Erythroblast (primary cell): ENCODE measurements around the gene ERH.

ENCODE experiments used
- GATA1 ChIP-seq: IDR thresholded peaks from 2 replicates; pipeline ENCODE4 v1.6.1; 2011; ENCODE audit warnings: low read depth, mild to moderate bottlenecking, control low read depth, low read length, moderate library complexity
- POLR2A ChIP-seq: IDR thresholded peaks from 2 replicates; pipeline ENCODE4 v1.6.1; 2011; ENCODE audit warnings: mild to moderate bottlenecking, low read length

GRCh38 chr14:69373104-69373503 lies 25.0 kb downstream of the ERH start:
- TF ChIP-seq POLR2A (no peak), GATA1 (no peak)
